CD4-positive, alpha-beta T cell treated with Interleukin-21 for 1 hour (primary cell): ENCODE results near the gene FIBCD1.

Experiments used
- DNase-seq: peaks from one replicate; pipeline ENCODE4 v3.0.0-alpha.2; 2020

Gene FIBCD1

GRCh38 chr9:130854835-130855234 lies 84.2 kb downstream of the FIBCD1 start:
- no peak for DNase-seq

- no peak for DNase-seq
Measured at GRCh38 chr9:130854092-130854491, 85.0 kb downstream of the FIBCD1 start.

- DNase-seq: no peak
Measured at GRCh38 chr9:130852801-130853200, 86.2 kb downstream of the FIBCD1 start.
